HG03103 (cell line): ENCODE measurements around the gene NFIB.
A peak's percentile ranks its signal among the peaks of the same experiment; 100 is the strongest.

Experiments used
- ATAC-seq: cut with Tn5 transposase; IDR thresholded peaks from one replicate; pipeline ENCODE4 v1.9.1; 2021; ENCODE audit warnings: low read depth; ENCODE audit not compliant: unreplicated experiment

Gene NFIB

GRCh38 chr9:14313951-14314423 lies at the start of gene NFIB:
NFIB (minus strand) TSS chr9:14314141; CDS start chr9:14313511, 630 bp downstream.
- ATAC-seq, result no peak

GRCh38 chr9:14362175-14362574 lies 48.2 kb upstream of the NFIB start:
- ATAC-seq, result no peak

GRCh38 chr9:14361074-14361473 lies 47.1 kb upstream of the NFIB start:
- ATAC-seq, result no peak

- no peak for ATAC-seq
Measured at GRCh38 chr9:14358523-14358922, 44.6 kb upstream of the NFIB start.

GRCh38 chr9:14356351-14357265 lies 42.7 kb upstream of the NFIB start:
- no peak for ATAC-seq

- ATAC-seq, result no peak
Measured at GRCh38 chr9:14354201-14354600, 40.3 kb upstream of the NFIB start.

- ATAC-seq, result peak; percentile 90
Measured at GRCh38 chr9:14353222-14354056, 39.5 kb upstream of the NFIB start.

- ATAC-seq, result no peak
Measured at GRCh38 chr9:14352503-14352902, 38.6 kb upstream of the NFIB start.

GRCh38 chr9:14351221-14351836 lies 37.4 kb upstream of the NFIB start:
- no peak for ATAC-seq

- ATAC-seq, result no peak
Measured at GRCh38 chr9:14350754-14351153, 36.8 kb upstream of the NFIB start.

- ATAC-seq, result no peak
Measured at GRCh38 chr9:14350349-14350728, 36.4 kb upstream of the NFIB start.

- ATAC-seq, result no peak
Measured at GRCh38 chr9:14349447-14350348, 35.8 kb upstream of the NFIB start.

- ATAC-seq, result no peak
Measured at GRCh38 chr9:14349146-14349446, 35.2 kb upstream of the NFIB start.

GRCh38 chr9:14348373-14349145 lies 34.6 kb upstream of the NFIB start:
- ATAC-seq, result no peak

- ATAC-seq, result no peak
Measured at GRCh38 chr9:14348123-14348372, 34.1 kb upstream of the NFIB start.

GRCh38 chr9:14347406-14348122 lies 33.6 kb upstream of the NFIB start:
- ATAC-seq, result no peak

GRCh38 chr9:14346811-14347405 lies 33.0 kb upstream of the NFIB start:
- ATAC-seq, result no peak

- ATAC-seq, result no peak
Measured at GRCh38 chr9:14346231-14346791, 32.4 kb upstream of the NFIB start.
